HG03354 (cell line): ENCODE measurements around the gene ZNF536.
"Not testable (repeated sequence)": the region's sequence is repeated elsewhere in the genome, so short reads cannot be mapped to it uniquely, and the experiment has no call there.

Experiments
- ATAC-seq: cut with Tn5 transposase; IDR thresholded peaks from one replicate; pipeline ENCODE4 v1.9.1; 2021; ENCODE audit warnings: mild to moderate bottlenecking; ENCODE audit not compliant: unreplicated experiment, poor library complexity, severe bottlenecking

The ZNF536 gene

GRCh38 chr19:30437869-30438268 lies 65.7 kb downstream of the ZNF536 start:
- no peak for ATAC-seq

GRCh38 chr19:30439310-30439709 lies 67.1 kb downstream of the ZNF536 start:
- no peak for ATAC-seq

- no peak for ATAC-seq
These were observed 68.8 kb downstream of the ZNF536 start for GRCh38 chr19:30441011-30441410.

GRCh38 chr19:30442674-30443073 lies 70.5 kb downstream of the ZNF536 start:
- ATAC-seq: no peak

- ATAC-seq: no peak
These were observed 71.5 kb downstream of the ZNF536 start for GRCh38 chr19:30443531-30444252.

- ATAC-seq: no peak
These were observed 72.1 kb downstream of the ZNF536 start for GRCh38 chr19:30444253-30444671.

- ATAC-seq: no peak
These were observed 72.6 kb downstream of the ZNF536 start for GRCh38 chr19:30444686-30445232.

- ATAC-seq: no peak
These were observed 73.2 kb downstream of the ZNF536 start for GRCh38 chr19:30445385-30445784.

- not testable (repeated sequence) for ATAC-seq
These were observed 73.9 kb downstream of the ZNF536 start for GRCh38 chr19:30446120-30446519.

GRCh38 chr19:30446850-30447552 lies 74.8 kb downstream of the ZNF536 start:
- ATAC-seq: no peak

GRCh38 chr19:30447553-30447870 lies 75.3 kb downstream of the ZNF536 start:
- no peak for ATAC-seq

GRCh38 chr19:30448386-30449077 lies 76.3 kb downstream of the ZNF536 start:
- no peak for ATAC-seq

GRCh38 chr19:30449078-30449590 lies 77.0 kb downstream of the ZNF536 start:
- no peak for ATAC-seq

- no peak for ATAC-seq
These were observed 77.5 kb downstream of the ZNF536 start for GRCh38 chr19:30449673-30450072.

- no peak for ATAC-seq
These were observed 77.9 kb downstream of the ZNF536 start for GRCh38 chr19:30450100-30450499.

GRCh38 chr19:30450835-30451321 lies 78.7 kb downstream of the ZNF536 start:
- no peak for ATAC-seq

GRCh38 chr19:30452931-30453330 lies 80.7 kb downstream of the ZNF536 start:
- ATAC-seq: no peak

- ATAC-seq: no peak
These were observed 81.6 kb downstream of the ZNF536 start for GRCh38 chr19:30453743-30454142.

- ATAC-seq: no peak
These were observed 83.7 kb downstream of the ZNF536 start for GRCh38 chr19:30455881-30456280.

GRCh38 chr19:30457484-30457883 lies 85.3 kb downstream of the ZNF536 start:
- ATAC-seq: no peak
